ENCODE results near the gene PTAR1.
"Not testable (repeated sequence)": the region's sequence is repeated elsewhere in the genome, so short reads cannot be mapped to it uniquely, and the experiment has no call there.

DNA sequence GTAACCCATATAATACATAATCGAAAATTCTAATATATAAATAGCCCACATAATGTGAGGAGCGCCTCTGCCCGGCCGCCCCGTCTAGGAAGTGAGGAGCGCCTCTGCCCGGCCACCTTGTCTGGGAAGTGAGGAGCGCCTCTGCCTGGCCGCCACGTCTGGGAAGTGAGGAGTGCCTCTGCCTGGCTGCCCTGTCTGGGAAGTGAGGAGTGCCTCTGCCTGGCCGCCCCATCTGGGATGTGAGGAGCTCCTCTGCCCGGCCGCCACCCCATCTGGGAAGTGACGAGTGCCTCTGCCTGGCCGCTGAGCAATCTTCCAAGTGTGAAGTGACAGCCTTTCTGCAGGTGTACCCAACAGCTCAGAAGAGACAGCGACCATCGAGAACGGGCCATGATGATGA is 39.7 kb upstream of the PTAR1 start:
- not testable (repeated sequence) for TF ChIP-seq POLR2A, POLR2AphosphoS5 (IDR thresholded peaks at IDR 0.05)
- TF ChIP-seq, protein P1, sequence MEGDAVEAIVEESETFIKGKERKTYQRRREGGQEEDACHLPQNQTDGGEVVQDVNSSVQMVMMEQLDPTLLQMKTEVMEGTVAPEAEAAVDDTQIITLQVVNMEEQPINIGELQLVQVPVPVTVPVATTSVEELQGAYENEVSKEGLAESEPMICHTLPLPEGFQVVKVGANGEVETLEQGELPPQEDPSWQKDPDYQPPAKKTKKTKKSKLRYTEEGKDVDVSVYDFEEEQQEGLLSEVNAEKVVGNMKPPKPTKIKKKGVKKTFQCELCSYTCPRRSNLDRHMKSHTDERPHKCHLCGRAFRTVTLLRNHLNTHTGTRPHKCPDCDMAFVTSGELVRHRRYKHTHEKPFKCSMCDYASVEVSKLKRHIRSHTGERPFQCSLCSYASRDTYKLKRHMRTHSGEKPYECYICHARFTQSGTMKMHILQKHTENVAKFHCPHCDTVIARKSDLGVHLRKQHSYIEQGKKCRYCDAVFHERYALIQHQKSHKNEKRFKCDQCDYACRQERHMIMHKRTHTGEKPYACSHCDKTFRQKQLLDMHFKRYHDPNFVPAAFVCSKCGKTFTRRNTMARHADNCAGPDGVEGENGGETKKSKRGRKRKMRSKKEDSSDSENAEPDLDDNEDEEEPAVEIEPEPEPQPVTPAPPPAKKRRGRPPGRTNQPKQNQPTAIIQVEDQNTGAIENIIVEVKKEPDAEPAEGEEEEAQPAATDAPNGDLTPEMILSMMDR (IDR thresholded peaks at IDR 0.05), result not testable (repeated sequence)

Measured in transverse colon (tissue), 4 donors.